B cell (primary cell): Measurements from ENCODE around the gene NABP1. TPM values are rescaled to one million over a fixed set of nuclear protein-coding genes. Genes with fewer than 3 reads are reported as not detected.

Experiments
- ATAC-seq: fragments of 200-7000 bp; cut with Tn5 transposase; one replicate; pipeline ENCODE4 v1.10.0; 2021; ENCODE audit warnings: low read depth, mild to moderate bottlenecking, moderate number of reproducible peaks, moderate library complexity
- CTCF ChIA-PET: fragments of 350-600 bp; sonication (Branson Sonifier 250); formaldehyde crosslinking; loops from one replicate; lab custom pipeline; 2021; ENCODE audit warnings: antibody characterized with exemption, inconsistent platforms; lab: Charles Lee
- POLR2A ChIA-PET: fragments of 350-600 bp; sonication (Branson Sonifier 250); formaldehyde crosslinking; loops from one replicate; lab custom pipeline; 2021; ENCODE audit warnings: antibody characterized with exemption; lab: Charles Lee
- DNase-seq: peaks from one replicate; pipeline ENCODE4 v3.0.0; 2013
- H2AFZ ChIP-seq: 2 replicates; pipeline ENCODE4 v1.6.1; 2012; ENCODE audit warnings: mild to moderate bottlenecking, low read depth, low read length; ENCODE audit not compliant: insufficient read depth, poor library complexity, severe bottlenecking
- H3K27ac ChIP-seq, 2 donors: 1 replicate in 1 of 2; 2 replicates in 1 of 2; pipeline ENCODE4 v1.5.1; 2012 to 2013; ENCODE audit warnings: low read length in 2 of 2, mild to moderate bottlenecking in 2 of 2, moderate library complexity in 1 of 2
- H3K27me3 ChIP-seq, 4 experiments: fragments of 200-600 bp in 1 of 4; sonication (generic) in 1 of 4; replicated peaks in 1 of 4; 1 replicate in 2 of 4; 2 replicates in 2 of 4; pipeline versions ENCODE4 v1.6.1 to v1.7.0; 2013 to 2016; ENCODE audit warnings: low read length in 3 of 4, mild to moderate bottlenecking in 2 of 4, mixed read lengths in 1 of 4, moderate library complexity in 1 of 4; ENCODE audit not compliant: insufficient read depth in 4 of 4, control insufficient read depth in 3 of 4; ENCODE audit errors: control extremely low read depth in 1 of 4
- H3K36me3 ChIP-seq, 2 experiments: replicated peaks in 1 of 2; 1 replicate in 1 of 2; 2 replicates in 1 of 2; pipeline versions ENCODE4 v1.6.1 to v1.7.1; 2013; ENCODE audit warnings: low read length in 1 of 2; ENCODE audit not compliant: insufficient read depth in 2 of 2, control insufficient read depth in 1 of 2; ENCODE audit errors: control extremely low read depth in 1 of 2, extremely low read depth in 1 of 2
- H3K4me1 ChIP-seq, 2 donors: fragments of 200-600 bp in 1 of 2; sonication (generic) in 1 of 2; 1 replicate in 1 of 2; 2 replicates in 1 of 2; pipeline versions ENCODE4 v1.5.1 to v1.6.1; 2013 to 2017; ENCODE audit warnings: low read length in 2 of 2; ENCODE audit not compliant: control insufficient read depth in 2 of 2, insufficient read depth in 2 of 2
- H3K4me2 ChIP-seq: replicated peaks from 2 replicates; pipeline ENCODE3; 2012; ENCODE audit warnings: mild to moderate bottlenecking, low read depth, low read length; ENCODE audit not compliant: poor library complexity, severe bottlenecking
- H3K4me3 ChIP-seq, 5 experiments: fragments of 200-600 bp in 1 of 5; sonication (generic) in 1 of 5; 1 replicate in 3 of 5; 2 replicates in 2 of 5; pipeline versions ENCODE4 v1.5.1 to v1.7.0; 2011 to 2016; ENCODE audit warnings: low read length in 4 of 5, mild to moderate bottlenecking in 4 of 5, low read depth in 2 of 5, control low read depth in 1 of 5, moderate library complexity in 1 of 5; ENCODE audit not compliant: insufficient read depth in 1 of 5; ENCODE audit errors: control extremely low read depth in 1 of 5, extremely low read depth in 1 of 5
- H3K79me2 ChIP-seq: fragments of 200-600 bp; sonication (generic); one replicate; pipeline ENCODE4 v1.6.0; 2016; ENCODE audit warnings: low read length; ENCODE audit not compliant: control insufficient read depth, insufficient read depth
- H3K9ac ChIP-seq: fragments of 200-600 bp; sonication (generic); 2 replicates; pipeline ENCODE4 v1.6.1; 2017; ENCODE audit warnings: mild to moderate bottlenecking, low read length, moderate library complexity
- H3K9me3 ChIP-seq, 3 donors: one replicate each; pipeline versions ENCODE4 v1.6.1 to v1.7.1; 2013; ENCODE audit warnings: low read length in 2 of 3; ENCODE audit not compliant: control insufficient read depth in 2 of 3, insufficient read depth in 1 of 3; ENCODE audit errors: control extremely low read depth in 1 of 3
- H4K20me1 ChIP-seq: 2 replicates; pipeline ENCODE4 v1.6.0; 2012; ENCODE audit warnings: mild to moderate bottlenecking, low read length; ENCODE audit not compliant: insufficient read depth, control insufficient read depth, poor library complexity, severe bottlenecking
- H3K27ac Mint-ChIP-seq: one replicate; pipeline ENCODE4 v1.8.0; 2021; ENCODE audit warnings: mixed read lengths
- H3K27me3 Mint-ChIP-seq: one replicate; pipeline ENCODE4 v1.8.0; 2021; ENCODE audit warnings: mixed read lengths
- H3K4me1 Mint-ChIP-seq: one replicate; pipeline ENCODE4 v1.8.0; 2021; ENCODE audit warnings: mixed read lengths
- H3K4me3 Mint-ChIP-seq: one replicate; pipeline ENCODE4 v1.8.0; 2021; ENCODE audit warnings: mixed read lengths
- H3K9me3 Mint-ChIP-seq: one replicate; pipeline ENCODE4 v1.8.0; 2022; ENCODE audit warnings: mixed read lengths; ENCODE audit not compliant: insufficient read depth
- CTCF ChIP-seq: fragments of 200-600 bp; IDR thresholded peaks from one replicate; pipeline ENCODE4 v1.8.0; 2022; ENCODE audit warnings: antibody characterized with exemption, mild to moderate bottlenecking
- EZH2 ChIP-seq: IDR thresholded peaks from 2 replicates; pipeline ENCODE4 v1.6.1; 2012; ENCODE audit warnings: borderline replicate concordance, low read depth, mild to moderate bottlenecking, moderate library complexity, low read length; ENCODE audit not compliant: insufficient read depth, poor library complexity, severe bottlenecking
- WGBS: methylation state at CpG from one replicate; pipeline ENCODE4 v1.1.5; 2013; ENCODE audit warnings: missing lambda C conversion rate; ENCODE audit not compliant: insufficient coverage; 5-methylcytosine and 5-hydroxymethylcytosine counted together
- intact Hi-C: fragments of 100-400 bp; cut with micrococcal nuclease; formaldehyde crosslinking; loops from one replicate; pipeline ENCODE4 v1.10.0; 2022
- polyA plus RNA-seq: library from polyadenylated mRNA; depleted of rRNA; stranded (reverse); fragments of >200 nt; gene quantifications from 2 replicates; pipeline ENCODE4 v1.2.3, GENCODE V29; 2012
- total RNA-seq, 2 donors: library from RNA; stranded (reverse); fragments of 120-200 nt in 1 of 2; gene quantifications; 1 replicate in 1 of 2; 2 replicates in 1 of 2; pipeline versions ENCODE4 v1.2.3 to v1.2.4, GENCODE V29; 2013 to 2022

Gene NABP1
- total and polyA plus RNA-seq, 2 donors (not counting 1 experiment from before 2014, with no cell fraction given): 7.2 to 56.4 TPM

- no peak overlapping the region for H3K4me2 ChIP-seq
- H3K27ac ChIP-seq: no peak overlapping the region
- Mint-ChIP-seq H3K4me1 (peaks cover 25% of the 10 kb centered on the region), H3K27ac (peak overlapping the region; percentile 44), H3K27me3 (no peaks in the 10 kb centered on the region), H3K9me3 (no peaks in the 10 kb centered on the region), H3K4me3 (no peak overlapping the region)
- H3K27me3 ChIP-seq: no peaks in the 10 kb centered on the region
- no peaks in the 10 kb centered on the region for H4K20me1 ChIP-seq
- no peaks in the 10 kb centered on the region for H3K9me3 ChIP-seq
- H3K4me3 ChIP-seq: no peak overlapping the region
- TF ChIP-seq CTCF: no peak
- no peak for TF ChIP-seq EZH2
- intact Hi-C loops: no loop called here
- H3K9ac ChIP-seq: no peak overlapping the region
- no peaks in the 10 kb centered on the region for H3K79me2 ChIP-seq
- H3K4me1 ChIP-seq: peaks cover 3 to 7% of the 10 kb centered on the region in 2 donors
- peaks cover 10 to 45% of the 10 kb centered on the region in 2 experiments for H3K36me3 ChIP-seq
- no CpG with 5 or more reads among the region's 1 CpG for WGBS
- H2AFZ ChIP-seq: no peak overlapping the region
- DNase-seq: peak; percentile 40
- ChIA-PET CTCF (interaction anchor here (0.7 to 2.1 kb wide), 3 partner anchors 112 to 120 kb away, joined by 3 to 11 read pairs (median 10); no protein-coding TSS in a partner anchor), POLR2A (no interaction called here)
- ATAC-seq: peak; percentile 53
These were observed 8.8 kb downstream of the NABP1 start for GRCh38 chr2:191686729-191687128.

DNA sequence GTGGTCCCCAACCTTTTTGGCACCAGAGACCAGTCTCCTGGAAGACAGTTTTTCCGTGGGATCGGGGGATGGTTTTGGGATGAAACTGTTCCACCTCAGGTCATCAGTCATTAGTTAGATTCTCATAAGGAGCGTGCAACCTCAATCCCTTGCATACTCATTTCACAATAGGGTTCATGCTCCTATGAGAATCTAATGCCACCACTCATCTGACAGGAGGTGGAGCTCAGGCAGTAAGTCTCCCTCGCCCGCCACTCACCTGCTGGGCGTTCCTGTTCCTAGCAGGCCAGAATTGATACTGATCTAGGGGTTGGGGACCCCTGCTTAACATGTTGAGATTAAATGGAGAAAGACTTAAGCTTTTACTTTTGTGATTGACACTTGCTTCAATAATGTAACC lies 9.9 kb downstream of the NABP1 start:
- Histone ChIP-seq H3K36me3 (peaks cover 7 to 33% of the 10 kb centered on the region in 2 experiments), H3K4me2 (no peak overlapping the region), H3K4me3 (no peak overlapping the region), H3K79me2 (no peaks in the 10 kb centered on the region), H3K9ac (no peak overlapping the region), H4K20me1 (no peaks in the 10 kb centered on the region), H3K4me1 (peaks cover 3 to 7% of the 10 kb centered on the region in 2 donors), H3K9me3 (no peaks in the 10 kb centered on the region), H3K27me3 (no peaks in the 10 kb centered on the region), H2AFZ (no peak overlapping the region), H3K27ac (no peak overlapping the region)
- no peak for DNase-seq
- TF ChIP-seq CTCF (no peak), EZH2 (no peak)
- H3K9me3 Mint-ChIP-seq: no peaks in the 10 kb centered on the region
- intact Hi-C loops: no loop called here
- CTCF ChIA-PET: interaction anchor here (1.0 to 2.8 kb wide), 6 partner anchors 9 to 133 kb away, joined by 3 to 33 read pairs (median 6); no protein-coding TSS in a partner anchor
- no peaks in the 10 kb centered on the region for H3K27me3 Mint-ChIP-seq
- no peak for ATAC-seq
- peaks cover 21% of the 10 kb centered on the region for H3K4me1 Mint-ChIP-seq
- no CpG with 5 or more reads among the region's 6 CpGs for WGBS
- POLR2A ChIA-PET: interaction anchor here (0.8 kb wide), 1 partner anchor 12 kb away, joined by 4 read pairs; no protein-coding TSS in a partner anchor
- H3K27ac Mint-ChIP-seq: peak overlapping the region; percentile 22
- no peak overlapping the region for H3K4me3 Mint-ChIP-seq
